ENCODE measurements around the gene EPN3.

The EPN3 gene

GRCh38 chr17:50532452-50533024, at the start of gene EPN3:
Gene EPN3, plus strand, starts transcription at chr17:50532735. Its CDS starts 3,822 bp downstream, at chr17:50536557.
- Histone ChIP-seq H3K36me3 (ENCODE audit: control insufficient read depth, low read depth, low read length) (no peaks in the 10 kb centered on the region), H3K4me1 (ENCODE audit: control insufficient read depth, low read depth, low read length) (peaks cover 2% of the 10 kb centered on the region), H3K4me3 (ENCODE audit: low read length) (peak within 1 kb of the TSS; percentile 58), H3K9me3 (ENCODE audit: control insufficient read depth, low read depth, low read length) (no peaks in the 10 kb centered on the region), H3K9ac (ENCODE audit: low read length) (no peak within 1 kb of the TSS), H3K27me3 (ENCODE audit: control insufficient read depth, insufficient read depth, low read length) (peaks cover 36% of the 10 kb centered on the region), H3K27ac (ENCODE audit: low read length) (no peak within 1 kb of the TSS)

GRCh38 chr17:50483266-50483665, 49.3 kb upstream of the EPN3 start:
- Histone ChIP-seq H3K9me3 (ENCODE audit: control insufficient read depth, low read depth, low read length) (no peaks in the 10 kb centered on the region), H3K27me3 (ENCODE audit: control insufficient read depth, insufficient read depth, low read length) (peaks cover 1% of the 10 kb centered on the region), H3K4me1 (ENCODE audit: control insufficient read depth, low read depth, low read length) (no peaks in the 10 kb centered on the region), H3K36me3 (ENCODE audit: control insufficient read depth, low read depth, low read length) (peaks cover 24% of the 10 kb centered on the region), H3K4me3 (ENCODE audit: low read length) (no peak overlapping the region), H3K27ac (ENCODE audit: low read length) (no peak overlapping the region), H3K9ac (ENCODE audit: low read length) (no peak overlapping the region)

- Histone ChIP-seq H3K4me1 (ENCODE audit: control insufficient read depth, low read depth, low read length) (no peaks in the 10 kb centered on the region), H3K9me3 (ENCODE audit: control insufficient read depth, low read depth, low read length) (no peaks in the 10 kb centered on the region), H3K27me3 (ENCODE audit: control insufficient read depth, insufficient read depth, low read length) (no peaks in the 10 kb centered on the region), H3K4me3 (ENCODE audit: low read length) (no peak overlapping the region), H3K36me3 (ENCODE audit: control insufficient read depth, low read depth, low read length) (peaks cover 24% of the 10 kb centered on the region), H3K9ac (ENCODE audit: low read length) (no peak overlapping the region), H3K27ac (ENCODE audit: low read length) (no peak overlapping the region)
Observed at GRCh38 chr17:50484386-50485155, 48.0 kb upstream of the EPN3 start.

- H3K27me3 ChIP-seq (ENCODE audit: control insufficient read depth, insufficient read depth, low read length) = no peaks in the 10 kb centered on the region
- peaks cover 19% of the 10 kb centered on the region for H3K36me3 ChIP-seq (ENCODE audit: control insufficient read depth, low read depth, low read length)
- H3K4me3 ChIP-seq (ENCODE audit: low read length) = no peak overlapping the region
- H3K4me1 ChIP-seq (ENCODE audit: control insufficient read depth, low read depth, low read length) = no peaks in the 10 kb centered on the region
- H3K9ac ChIP-seq (ENCODE audit: low read length) = no peak overlapping the region
- no peaks in the 10 kb centered on the region for H3K9me3 ChIP-seq (ENCODE audit: control insufficient read depth, low read depth, low read length)
- H3K27ac ChIP-seq (ENCODE audit: low read length) = no peak overlapping the region
Observed at GRCh38 chr17:50487213-50488096, 45.1 kb upstream of the EPN3 start.

GRCh38 chr17:50488880-50489279, 43.7 kb upstream of the EPN3 start:
- Histone ChIP-seq H3K4me1 (ENCODE audit: control insufficient read depth, low read depth, low read length) (no peaks in the 10 kb centered on the region), H3K9me3 (ENCODE audit: control insufficient read depth, low read depth, low read length) (no peaks in the 10 kb centered on the region), H3K9ac (ENCODE audit: low read length) (no peak overlapping the region), H3K27me3 (ENCODE audit: control insufficient read depth, insufficient read depth, low read length) (no peaks in the 10 kb centered on the region), H3K36me3 (ENCODE audit: control insufficient read depth, low read depth, low read length) (peaks cover 13% of the 10 kb centered on the region), H3K4me3 (ENCODE audit: low read length) (no peak overlapping the region), H3K27ac (ENCODE audit: low read length) (no peak overlapping the region)

- H3K4me3 ChIP-seq (ENCODE audit: low read length) = no peak overlapping the region
- H3K9me3 ChIP-seq (ENCODE audit: control insufficient read depth, low read depth, low read length) = no peaks in the 10 kb centered on the region
- H3K9ac ChIP-seq (ENCODE audit: low read length) = no peak overlapping the region
- H3K4me1 ChIP-seq (ENCODE audit: control insufficient read depth, low read depth, low read length) = no peaks in the 10 kb centered on the region
- no peaks in the 10 kb centered on the region for H3K27me3 ChIP-seq (ENCODE audit: control insufficient read depth, insufficient read depth, low read length)
- no peak overlapping the region for H3K27ac ChIP-seq (ENCODE audit: low read length)
- H3K36me3 ChIP-seq (ENCODE audit: control insufficient read depth, low read depth, low read length) = no peaks in the 10 kb centered on the region
Observed at GRCh38 chr17:50491505-50491904, 41.0 kb upstream of the EPN3 start.

GRCh38 chr17:50492214-50492613, 40.3 kb upstream of the EPN3 start:
- Histone ChIP-seq H3K36me3 (ENCODE audit: control insufficient read depth, low read depth, low read length) (no peaks in the 10 kb centered on the region), H3K4me3 (ENCODE audit: low read length) (no peak overlapping the region), H3K27me3 (ENCODE audit: control insufficient read depth, insufficient read depth, low read length) (no peaks in the 10 kb centered on the region), H3K9me3 (ENCODE audit: control insufficient read depth, low read depth, low read length) (no peaks in the 10 kb centered on the region), H3K27ac (ENCODE audit: low read length) (no peak overlapping the region), H3K4me1 (ENCODE audit: control insufficient read depth, low read depth, low read length) (no peaks in the 10 kb centered on the region), H3K9ac (ENCODE audit: low read length) (no peak overlapping the region)

- Histone ChIP-seq H3K36me3 (ENCODE audit: control insufficient read depth, low read depth, low read length) (no peaks in the 10 kb centered on the region), H3K27me3 (ENCODE audit: control insufficient read depth, insufficient read depth, low read length) (no peaks in the 10 kb centered on the region), H3K27ac (ENCODE audit: low read length) (no peak overlapping the region), H3K4me3 (ENCODE audit: low read length) (no peak overlapping the region), H3K9ac (ENCODE audit: low read length) (no peak overlapping the region), H3K4me1 (ENCODE audit: control insufficient read depth, low read depth, low read length) (no peaks in the 10 kb centered on the region), H3K9me3 (ENCODE audit: control insufficient read depth, low read depth, low read length) (no peaks in the 10 kb centered on the region)
Observed at GRCh38 chr17:50493744-50494143, 38.8 kb upstream of the EPN3 start.

GRCh38 chr17:50495217-50495823, 37.2 kb upstream of the EPN3 start:
- H3K9ac ChIP-seq (ENCODE audit: low read length) = no peak overlapping the region
- H3K4me1 ChIP-seq (ENCODE audit: control insufficient read depth, low read depth, low read length) = no peaks in the 10 kb centered on the region
- no peak overlapping the region for H3K4me3 ChIP-seq (ENCODE audit: low read length)
- H3K27me3 ChIP-seq (ENCODE audit: control insufficient read depth, insufficient read depth, low read length) = no peaks in the 10 kb centered on the region
- H3K36me3 ChIP-seq (ENCODE audit: control insufficient read depth, low read depth, low read length) = no peaks in the 10 kb centered on the region
- H3K27ac ChIP-seq (ENCODE audit: low read length) = no peak overlapping the region
- H3K9me3 ChIP-seq (ENCODE audit: control insufficient read depth, low read depth, low read length) = no peaks in the 10 kb centered on the region

GRCh38 chr17:50495918-50496317, 36.6 kb upstream of the EPN3 start:
- Histone ChIP-seq H3K4me1 (ENCODE audit: control insufficient read depth, low read depth, low read length) (no peaks in the 10 kb centered on the region), H3K27me3 (ENCODE audit: control insufficient read depth, insufficient read depth, low read length) (no peaks in the 10 kb centered on the region), H3K9me3 (ENCODE audit: control insufficient read depth, low read depth, low read length) (no peaks in the 10 kb centered on the region), H3K4me3 (ENCODE audit: low read length) (no peak overlapping the region), H3K36me3 (ENCODE audit: control insufficient read depth, low read depth, low read length) (no peaks in the 10 kb centered on the region), H3K9ac (ENCODE audit: low read length) (no peak overlapping the region), H3K27ac (ENCODE audit: low read length) (no peak overlapping the region)

Data from iPS-18a (cell line).